DND-41 (cell line): ENCODE results near the gene CEBPB.

Experiments
- EZH2 ChIP-seq: IDR thresholded peaks from 3 replicates; pipeline ENCODE4 v1.6.1; 2012; ENCODE audit warnings: borderline replicate concordance, low read depth, mild to moderate bottlenecking, moderate library complexity, low read length, inconsistent platforms; ENCODE audit not compliant: severe bottlenecking
- TF ChIP-seq, protein P1 (sequence below): IDR thresholded peaks from 2 replicates; pipeline ENCODE4 v1.5.1; 2012; ENCODE audit warnings: borderline replicate concordance, low read length, moderate library complexity, mild to moderate bottlenecking; ENCODE audit not compliant: poor library complexity, severe bottlenecking; ENCODE audit errors: extremely low read depth

DNA sequence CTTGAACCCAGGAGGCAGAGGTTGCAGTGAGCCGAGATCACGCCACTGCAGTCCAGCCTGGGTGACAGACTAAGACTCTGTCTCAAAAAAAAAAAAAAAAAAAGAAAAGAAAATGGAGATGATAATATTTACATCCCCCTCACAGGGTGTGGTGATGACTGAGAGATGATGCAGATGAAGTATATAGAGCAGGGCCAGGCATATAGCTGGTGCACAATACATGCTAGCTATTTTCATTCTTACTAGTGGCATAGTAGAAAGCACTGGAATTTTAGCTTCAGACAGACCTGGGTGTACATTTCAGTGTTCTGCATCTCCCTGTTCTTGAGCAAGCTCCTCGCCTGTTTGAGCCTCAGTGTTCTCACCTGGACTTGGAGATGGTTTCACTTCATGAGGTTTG lies 36.9 kb downstream of the CEBPB start:
- TF ChIP-seq, protein P1, sequence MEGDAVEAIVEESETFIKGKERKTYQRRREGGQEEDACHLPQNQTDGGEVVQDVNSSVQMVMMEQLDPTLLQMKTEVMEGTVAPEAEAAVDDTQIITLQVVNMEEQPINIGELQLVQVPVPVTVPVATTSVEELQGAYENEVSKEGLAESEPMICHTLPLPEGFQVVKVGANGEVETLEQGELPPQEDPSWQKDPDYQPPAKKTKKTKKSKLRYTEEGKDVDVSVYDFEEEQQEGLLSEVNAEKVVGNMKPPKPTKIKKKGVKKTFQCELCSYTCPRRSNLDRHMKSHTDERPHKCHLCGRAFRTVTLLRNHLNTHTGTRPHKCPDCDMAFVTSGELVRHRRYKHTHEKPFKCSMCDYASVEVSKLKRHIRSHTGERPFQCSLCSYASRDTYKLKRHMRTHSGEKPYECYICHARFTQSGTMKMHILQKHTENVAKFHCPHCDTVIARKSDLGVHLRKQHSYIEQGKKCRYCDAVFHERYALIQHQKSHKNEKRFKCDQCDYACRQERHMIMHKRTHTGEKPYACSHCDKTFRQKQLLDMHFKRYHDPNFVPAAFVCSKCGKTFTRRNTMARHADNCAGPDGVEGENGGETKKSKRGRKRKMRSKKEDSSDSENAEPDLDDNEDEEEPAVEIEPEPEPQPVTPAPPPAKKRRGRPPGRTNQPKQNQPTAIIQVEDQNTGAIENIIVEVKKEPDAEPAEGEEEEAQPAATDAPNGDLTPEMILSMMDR = no peak
- TF ChIP-seq EZH2 = no peak
